Stomach (tissue), 4 donors: ENCODE results near the gene LRP4.

ENCODE experiments used
- EP300 ChIP-seq: sonication (generic); formaldehyde crosslinking; IDR thresholded peaks from one replicate; pipeline ENCODE4 v1.6.1; 2017; ENCODE audit warnings: antibody characterized with exemption
- TF ChIP-seq, protein P1 (sequence below), 7 experiments: fragments of 450-650 bp in 4 of 7; fragments of 200-600 bp in 3 of 7; sonication (generic) in 3 of 7; IDR thresholded peaks; one replicate each; pipeline ENCODE4 v1.5.1; 2016 to 2019; ENCODE audit warnings: antibody characterized with exemption in 7 of 7, control low read depth in 2 of 7, mild to moderate bottlenecking in 1 of 7

DNA sequence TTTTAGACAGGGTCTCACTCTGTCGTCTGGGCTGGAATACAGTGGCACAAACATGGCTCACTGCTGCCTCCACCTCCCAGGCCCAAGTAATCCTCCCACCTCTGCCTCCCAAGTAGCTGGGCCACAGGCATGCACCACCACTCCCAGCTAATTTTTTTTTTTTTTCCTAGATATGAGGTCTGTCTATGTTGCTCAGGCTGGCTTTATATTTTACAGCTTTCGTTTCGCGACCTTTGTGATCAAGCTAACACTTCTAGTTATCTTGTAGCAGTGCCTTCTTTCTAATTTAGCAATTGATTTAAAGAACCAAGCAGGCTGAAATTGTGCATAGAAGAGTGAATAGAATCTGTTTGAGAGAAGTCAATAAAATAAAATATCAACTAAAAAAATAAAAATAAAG is 83.5 kb downstream of the LRP4 start:
- TF ChIP-seq, protein P1, sequence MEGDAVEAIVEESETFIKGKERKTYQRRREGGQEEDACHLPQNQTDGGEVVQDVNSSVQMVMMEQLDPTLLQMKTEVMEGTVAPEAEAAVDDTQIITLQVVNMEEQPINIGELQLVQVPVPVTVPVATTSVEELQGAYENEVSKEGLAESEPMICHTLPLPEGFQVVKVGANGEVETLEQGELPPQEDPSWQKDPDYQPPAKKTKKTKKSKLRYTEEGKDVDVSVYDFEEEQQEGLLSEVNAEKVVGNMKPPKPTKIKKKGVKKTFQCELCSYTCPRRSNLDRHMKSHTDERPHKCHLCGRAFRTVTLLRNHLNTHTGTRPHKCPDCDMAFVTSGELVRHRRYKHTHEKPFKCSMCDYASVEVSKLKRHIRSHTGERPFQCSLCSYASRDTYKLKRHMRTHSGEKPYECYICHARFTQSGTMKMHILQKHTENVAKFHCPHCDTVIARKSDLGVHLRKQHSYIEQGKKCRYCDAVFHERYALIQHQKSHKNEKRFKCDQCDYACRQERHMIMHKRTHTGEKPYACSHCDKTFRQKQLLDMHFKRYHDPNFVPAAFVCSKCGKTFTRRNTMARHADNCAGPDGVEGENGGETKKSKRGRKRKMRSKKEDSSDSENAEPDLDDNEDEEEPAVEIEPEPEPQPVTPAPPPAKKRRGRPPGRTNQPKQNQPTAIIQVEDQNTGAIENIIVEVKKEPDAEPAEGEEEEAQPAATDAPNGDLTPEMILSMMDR (IDR thresholded peaks at IDR 0.05): no peak
- TF ChIP-seq EP300: no peak
